Measurements from ENCODE around the gene INPP1.

Gene INPP1

DNA sequence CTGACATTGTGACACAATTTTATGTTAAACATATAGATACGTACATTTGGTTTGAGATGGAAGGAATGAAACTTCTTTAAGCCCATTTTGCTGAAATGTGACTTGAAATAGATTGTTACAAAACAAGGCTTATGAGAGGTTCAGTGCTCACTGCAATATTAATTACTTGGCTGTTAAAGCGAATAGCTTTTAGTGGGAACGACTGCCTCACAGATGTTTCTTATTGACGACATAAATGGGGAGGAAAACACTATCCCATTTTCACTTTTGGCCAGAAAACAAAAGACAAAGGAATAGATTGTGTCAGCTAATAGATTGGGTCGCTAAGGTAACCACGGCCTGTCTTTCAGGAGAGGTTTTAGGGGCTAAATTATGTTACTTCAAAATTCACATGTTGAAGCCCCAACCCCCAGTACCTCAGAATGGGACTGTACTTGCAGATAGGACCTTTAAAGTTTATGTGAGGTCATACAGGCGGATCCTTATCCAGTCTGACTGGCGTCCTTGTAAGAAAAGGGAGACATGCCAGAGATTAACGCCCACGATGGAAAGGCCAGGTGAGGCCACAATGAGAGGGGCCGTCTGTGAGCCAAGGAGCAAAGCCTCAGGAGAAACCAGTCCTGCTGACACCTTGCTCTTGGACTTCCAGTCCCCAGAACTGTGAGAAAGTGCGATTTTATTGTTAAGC is 10.8 kb downstream of the INPP1 start:
- TF ChIP-seq SIN3A (IDR thresholded peaks at IDR 0.05; ENCODE audit: borderline replicate concordance, insufficient read depth, low read length) (no peak), TAF1 (IDR thresholded peaks at IDR 0.05; ENCODE audit: borderline replicate concordance, insufficient read depth, low read length) (no peak), POLR2AphosphoS5 (IDR thresholded peaks at IDR 0.05; ENCODE audit: low read depth, low read length) (no peak), FOXP2 (optimal IDR thresholded peaks at IDR 0.05; ENCODE audit: borderline replicate concordance, extremely low read depth, extremely low read length, insufficient read depth) (no peak)
- TF ChIP-seq, protein P1, sequence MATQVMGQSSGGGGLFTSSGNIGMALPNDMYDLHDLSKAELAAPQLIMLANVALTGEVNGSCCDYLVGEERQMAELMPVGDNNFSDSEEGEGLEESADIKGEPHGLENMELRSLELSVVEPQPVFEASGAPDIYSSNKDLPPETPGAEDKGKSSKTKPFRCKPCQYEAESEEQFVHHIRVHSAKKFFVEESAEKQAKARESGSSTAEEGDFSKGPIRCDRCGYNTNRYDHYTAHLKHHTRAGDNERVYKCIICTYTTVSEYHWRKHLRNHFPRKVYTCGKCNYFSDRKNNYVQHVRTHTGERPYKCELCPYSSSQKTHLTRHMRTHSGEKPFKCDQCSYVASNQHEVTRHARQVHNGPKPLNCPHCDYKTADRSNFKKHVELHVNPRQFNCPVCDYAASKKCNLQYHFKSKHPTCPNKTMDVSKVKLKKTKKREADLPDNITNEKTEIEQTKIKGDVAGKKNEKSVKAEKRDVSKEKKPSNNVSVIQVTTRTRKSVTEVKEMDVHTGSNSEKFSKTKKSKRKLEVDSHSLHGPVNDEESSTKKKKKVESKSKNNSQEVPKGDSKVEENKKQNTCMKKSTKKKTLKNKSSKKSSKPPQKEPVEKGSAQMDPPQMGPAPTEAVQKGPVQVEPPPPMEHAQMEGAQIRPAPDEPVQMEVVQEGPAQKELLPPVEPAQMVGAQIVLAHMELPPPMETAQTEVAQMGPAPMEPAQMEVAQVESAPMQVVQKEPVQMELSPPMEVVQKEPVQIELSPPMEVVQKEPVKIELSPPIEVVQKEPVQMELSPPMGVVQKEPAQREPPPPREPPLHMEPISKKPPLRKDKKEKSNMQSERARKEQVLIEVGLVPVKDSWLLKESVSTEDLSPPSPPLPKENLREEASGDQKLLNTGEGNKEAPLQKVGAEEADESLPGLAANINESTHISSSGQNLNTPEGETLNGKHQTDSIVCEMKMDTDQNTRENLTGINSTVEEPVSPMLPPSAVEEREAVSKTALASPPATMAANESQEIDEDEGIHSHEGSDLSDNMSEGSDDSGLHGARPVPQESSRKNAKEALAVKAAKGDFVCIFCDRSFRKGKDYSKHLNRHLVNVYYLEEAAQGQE (IDR thresholded peaks at IDR 0.05; ENCODE audit: insufficient read depth in 1 of 2, low read depth in 2 of 2, low read length in 2 of 2), result no peak

DNA sequence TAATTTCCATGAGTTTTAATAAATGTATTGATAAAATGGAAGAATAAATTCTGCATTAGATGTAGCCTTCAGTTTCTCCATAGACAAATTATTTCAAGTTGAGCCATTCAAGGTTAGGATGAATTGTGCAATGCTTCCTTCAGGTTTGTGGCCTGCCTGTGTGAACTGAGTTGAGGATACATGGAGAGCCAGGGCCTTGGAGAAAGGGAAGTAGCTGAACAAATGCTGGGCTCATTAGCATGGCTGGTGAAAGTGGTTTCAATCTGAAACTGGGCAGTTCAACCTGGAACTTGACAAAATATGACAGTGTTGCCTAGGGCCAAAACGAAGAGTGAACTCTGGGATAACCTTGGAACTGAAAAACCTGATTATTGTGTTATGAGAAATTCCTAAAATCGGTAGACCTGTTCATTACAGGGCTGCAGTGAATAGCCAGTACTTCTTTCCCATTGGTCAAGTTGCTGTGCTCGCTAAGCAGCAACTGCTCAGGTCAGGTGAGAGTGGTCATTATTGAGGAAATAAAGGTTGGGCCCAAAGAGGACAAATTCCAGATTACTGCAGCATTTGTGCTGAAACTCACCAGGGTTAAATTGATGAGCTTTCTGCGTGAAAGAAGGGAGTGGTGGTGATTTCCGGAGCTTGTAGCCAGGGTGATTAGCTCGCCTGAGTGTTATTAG is 12.7 kb downstream of the INPP1 start:
- TF ChIP-seq TAF1 (IDR thresholded peaks at IDR 0.05; ENCODE audit: borderline replicate concordance, insufficient read depth, low read length) (no peak), POLR2AphosphoS5 (IDR thresholded peaks at IDR 0.05; ENCODE audit: low read depth, low read length) (no peak), SIN3A (IDR thresholded peaks at IDR 0.05; ENCODE audit: borderline replicate concordance, insufficient read depth, low read length) (no peak), FOXP2 (optimal IDR thresholded peaks at IDR 0.05; ENCODE audit: borderline replicate concordance, extremely low read depth, extremely low read length, insufficient read depth) (no peak)
- TF ChIP-seq, protein P1 (IDR thresholded peaks at IDR 0.05; ENCODE audit: insufficient read depth in 1 of 2, low read depth in 2 of 2, low read length in 2 of 2), result no peak

DNA sequence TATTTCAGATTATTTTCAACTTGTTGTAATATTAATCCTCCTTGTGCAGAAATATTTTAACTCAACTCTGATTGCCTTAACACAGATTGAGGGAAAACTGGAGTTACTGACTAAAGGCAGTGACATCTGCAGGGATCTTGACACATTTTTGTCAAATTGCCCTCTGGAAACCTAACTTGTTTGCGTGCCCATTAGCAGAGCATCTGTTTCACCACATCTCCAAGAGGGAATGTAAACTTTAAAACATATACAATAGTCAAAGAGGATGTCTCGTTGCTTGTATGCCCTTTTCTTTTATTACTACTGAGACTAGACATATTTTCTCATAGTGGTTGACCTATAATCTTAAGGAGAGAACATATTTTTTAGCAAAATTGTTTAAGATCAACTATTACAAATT is 14.2 kb downstream of the INPP1 start:
- TF ChIP-seq TAF1 (IDR thresholded peaks at IDR 0.05; ENCODE audit: borderline replicate concordance, insufficient read depth, low read length), result no peak
- TF ChIP-seq SIN3A (IDR thresholded peaks at IDR 0.05; ENCODE audit: borderline replicate concordance, insufficient read depth, low read length), result no peak
- TF ChIP-seq FOXP2 (optimal IDR thresholded peaks at IDR 0.05; ENCODE audit: borderline replicate concordance, extremely low read depth, extremely low read length, insufficient read depth), result no peak
- TF ChIP-seq, protein P1 (IDR thresholded peaks at IDR 0.05; ENCODE audit: insufficient read depth in 1 of 2, low read depth in 2 of 2, low read length in 2 of 2), result no peak
- TF ChIP-seq POLR2AphosphoS5 (IDR thresholded peaks at IDR 0.05; ENCODE audit: low read depth, low read length), result no peak

DNA sequence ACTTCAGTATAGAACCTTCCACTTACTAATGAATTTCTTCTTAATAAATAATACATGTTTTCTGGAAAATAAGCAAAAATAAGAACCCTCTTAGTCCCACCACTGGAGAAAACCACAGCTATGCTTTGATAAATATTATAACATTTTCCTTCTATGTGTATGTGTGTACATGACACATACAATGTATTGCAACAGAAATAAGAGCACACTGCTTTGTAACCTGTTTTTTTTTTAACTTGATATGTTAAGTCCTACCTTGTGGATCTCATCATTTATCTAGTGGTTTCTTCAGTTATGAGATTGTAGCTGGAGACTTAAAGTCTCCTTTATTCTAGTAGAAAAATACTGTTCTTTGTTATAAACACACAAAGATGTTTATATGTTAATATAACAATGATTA is 17.2 kb downstream of the INPP1 start:
- no peak for TF ChIP-seq POLR2AphosphoS5 (IDR thresholded peaks at IDR 0.05; ENCODE audit: low read depth, low read length)
- no peak for TF ChIP-seq TAF1 (IDR thresholded peaks at IDR 0.05; ENCODE audit: borderline replicate concordance, insufficient read depth, low read length)
- no peak for TF ChIP-seq SIN3A (IDR thresholded peaks at IDR 0.05; ENCODE audit: borderline replicate concordance, insufficient read depth, low read length)
- TF ChIP-seq, protein P1 (IDR thresholded peaks at IDR 0.05; ENCODE audit: insufficient read depth in 1 of 2, low read depth in 2 of 2, low read length in 2 of 2), result no peak
- no peak for TF ChIP-seq FOXP2 (optimal IDR thresholded peaks at IDR 0.05; ENCODE audit: borderline replicate concordance, extremely low read depth, extremely low read length, insufficient read depth)
